HL-60 (cell line): ENCODE measurements around the gene CNDP1.

ENCODE experiments used
- DNase-seq, 2 experiments: peaks; one replicate each; pipeline ENCODE4 v3.0.0-alpha.2; 2010 to 2020; ENCODE audit warnings: low read depth in 1 of 2, low spot score in 1 of 2
- H3K27ac ChIP-seq: fragments of 250-450 bp; sonication (Bioruptor Pico); replicated peaks from 2 replicates; pipeline ENCODE4 v1.5.1; 2020; ENCODE audit warnings: mild to moderate bottlenecking, moderate library complexity
- H3K27me3 ChIP-seq: fragments of 250-450 bp; sonication (Bioruptor Pico); 2 replicates; pipeline ENCODE4 v1.5.1; 2021; ENCODE audit warnings: mild to moderate bottlenecking, moderate library complexity; ENCODE audit not compliant: insufficient read depth, poor library complexity, severe bottlenecking
- H3K4me3 ChIP-seq: replicated peaks from 2 replicates; pipeline ENCODE4 v1.5.1; 2011; ENCODE audit warnings: mild to moderate bottlenecking, control low read depth, low read length; ENCODE audit not compliant: insufficient read depth
- GABPA ChIP-seq: IDR thresholded peaks from 2 replicates; pipeline ENCODE4 v1.6.1; 2012; ENCODE audit warnings: low read depth
- POLR2AphosphoS5 ChIP-seq: IDR thresholded peaks from 2 replicates; pipeline ENCODE4 v1.6.1; 2012; ENCODE audit warnings: low read depth
- SPI1 ChIP-seq: IDR thresholded peaks from 2 replicates; pipeline ENCODE4 v1.6.1; 2012; ENCODE audit warnings: low read depth, mild to moderate bottlenecking, borderline replicate concordance
- TF ChIP-seq, protein P1 (sequence below): IDR thresholded peaks from 2 replicates; pipeline ENCODE4 v1.6.1; 2012; ENCODE audit warnings: low read depth; ENCODE audit not compliant: insufficient replicate concordance
- TF ChIP-seq, protein P2 (sequence below): IDR thresholded peaks from one replicate; pipeline ENCODE4 v1.5.1; 2011; ENCODE audit warnings: low read length, control low read depth, inconsistent platforms; ENCODE audit not compliant: insufficient read depth

CNDP1 gene

DNA sequence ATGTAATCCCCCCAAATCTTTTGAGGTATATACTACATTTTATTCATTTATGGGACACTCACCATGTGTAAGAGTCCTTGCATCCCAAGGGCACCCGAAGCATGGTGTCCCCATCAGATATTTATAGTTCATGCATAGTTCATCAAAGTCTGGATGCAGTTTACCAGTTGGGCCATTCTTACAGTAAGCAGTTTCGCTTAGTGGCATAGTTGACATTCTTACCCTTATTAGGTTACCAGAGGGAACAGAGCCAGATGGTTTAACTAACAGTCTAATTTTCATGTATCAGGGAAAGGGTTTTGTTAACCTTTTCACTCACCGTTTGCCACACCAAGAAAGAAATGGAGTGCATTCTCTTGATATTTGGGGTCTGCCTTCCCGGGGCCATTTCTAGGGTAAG, 70.5 kb downstream of the CNDP1 start:
- no peak for DNase-seq
- Histone ChIP-seq H3K27me3 (no peaks in the 10 kb centered on the region), H3K4me3 (no peak overlapping the region), H3K27ac (no peak overlapping the region)
- TF ChIP-seq, protein P1, sequence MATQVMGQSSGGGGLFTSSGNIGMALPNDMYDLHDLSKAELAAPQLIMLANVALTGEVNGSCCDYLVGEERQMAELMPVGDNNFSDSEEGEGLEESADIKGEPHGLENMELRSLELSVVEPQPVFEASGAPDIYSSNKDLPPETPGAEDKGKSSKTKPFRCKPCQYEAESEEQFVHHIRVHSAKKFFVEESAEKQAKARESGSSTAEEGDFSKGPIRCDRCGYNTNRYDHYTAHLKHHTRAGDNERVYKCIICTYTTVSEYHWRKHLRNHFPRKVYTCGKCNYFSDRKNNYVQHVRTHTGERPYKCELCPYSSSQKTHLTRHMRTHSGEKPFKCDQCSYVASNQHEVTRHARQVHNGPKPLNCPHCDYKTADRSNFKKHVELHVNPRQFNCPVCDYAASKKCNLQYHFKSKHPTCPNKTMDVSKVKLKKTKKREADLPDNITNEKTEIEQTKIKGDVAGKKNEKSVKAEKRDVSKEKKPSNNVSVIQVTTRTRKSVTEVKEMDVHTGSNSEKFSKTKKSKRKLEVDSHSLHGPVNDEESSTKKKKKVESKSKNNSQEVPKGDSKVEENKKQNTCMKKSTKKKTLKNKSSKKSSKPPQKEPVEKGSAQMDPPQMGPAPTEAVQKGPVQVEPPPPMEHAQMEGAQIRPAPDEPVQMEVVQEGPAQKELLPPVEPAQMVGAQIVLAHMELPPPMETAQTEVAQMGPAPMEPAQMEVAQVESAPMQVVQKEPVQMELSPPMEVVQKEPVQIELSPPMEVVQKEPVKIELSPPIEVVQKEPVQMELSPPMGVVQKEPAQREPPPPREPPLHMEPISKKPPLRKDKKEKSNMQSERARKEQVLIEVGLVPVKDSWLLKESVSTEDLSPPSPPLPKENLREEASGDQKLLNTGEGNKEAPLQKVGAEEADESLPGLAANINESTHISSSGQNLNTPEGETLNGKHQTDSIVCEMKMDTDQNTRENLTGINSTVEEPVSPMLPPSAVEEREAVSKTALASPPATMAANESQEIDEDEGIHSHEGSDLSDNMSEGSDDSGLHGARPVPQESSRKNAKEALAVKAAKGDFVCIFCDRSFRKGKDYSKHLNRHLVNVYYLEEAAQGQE: no peak
- no peak for TF ChIP-seq SPI1

DNA sequence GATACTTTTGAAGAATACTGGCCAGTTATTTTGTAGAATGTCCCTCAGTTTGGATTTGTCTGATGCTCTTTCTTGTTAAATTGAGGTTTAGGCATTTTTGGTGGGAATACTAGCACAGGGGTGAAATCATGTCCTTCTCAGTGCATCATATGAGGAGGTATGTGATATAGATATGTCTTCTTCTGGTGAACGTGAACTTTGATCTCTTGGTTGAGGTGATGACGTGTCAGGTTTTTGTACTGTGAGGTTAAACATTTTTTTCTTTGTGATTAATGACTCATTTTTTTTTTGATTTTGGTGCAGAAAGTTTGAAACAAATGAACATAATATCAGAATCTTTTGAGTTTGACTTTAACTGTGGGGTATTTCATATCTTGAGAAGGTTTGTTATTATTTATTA, 74.4 kb downstream of the CNDP1 start:
- TF ChIP-seq, protein P2, sequence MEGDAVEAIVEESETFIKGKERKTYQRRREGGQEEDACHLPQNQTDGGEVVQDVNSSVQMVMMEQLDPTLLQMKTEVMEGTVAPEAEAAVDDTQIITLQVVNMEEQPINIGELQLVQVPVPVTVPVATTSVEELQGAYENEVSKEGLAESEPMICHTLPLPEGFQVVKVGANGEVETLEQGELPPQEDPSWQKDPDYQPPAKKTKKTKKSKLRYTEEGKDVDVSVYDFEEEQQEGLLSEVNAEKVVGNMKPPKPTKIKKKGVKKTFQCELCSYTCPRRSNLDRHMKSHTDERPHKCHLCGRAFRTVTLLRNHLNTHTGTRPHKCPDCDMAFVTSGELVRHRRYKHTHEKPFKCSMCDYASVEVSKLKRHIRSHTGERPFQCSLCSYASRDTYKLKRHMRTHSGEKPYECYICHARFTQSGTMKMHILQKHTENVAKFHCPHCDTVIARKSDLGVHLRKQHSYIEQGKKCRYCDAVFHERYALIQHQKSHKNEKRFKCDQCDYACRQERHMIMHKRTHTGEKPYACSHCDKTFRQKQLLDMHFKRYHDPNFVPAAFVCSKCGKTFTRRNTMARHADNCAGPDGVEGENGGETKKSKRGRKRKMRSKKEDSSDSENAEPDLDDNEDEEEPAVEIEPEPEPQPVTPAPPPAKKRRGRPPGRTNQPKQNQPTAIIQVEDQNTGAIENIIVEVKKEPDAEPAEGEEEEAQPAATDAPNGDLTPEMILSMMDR: no peak
- H3K4me3 ChIP-seq: no peak overlapping the region
- no peak for DNase-seq
- no peaks in the 10 kb centered on the region for H3K27me3 ChIP-seq
- no peak overlapping the region for H3K27ac ChIP-seq

DNA sequence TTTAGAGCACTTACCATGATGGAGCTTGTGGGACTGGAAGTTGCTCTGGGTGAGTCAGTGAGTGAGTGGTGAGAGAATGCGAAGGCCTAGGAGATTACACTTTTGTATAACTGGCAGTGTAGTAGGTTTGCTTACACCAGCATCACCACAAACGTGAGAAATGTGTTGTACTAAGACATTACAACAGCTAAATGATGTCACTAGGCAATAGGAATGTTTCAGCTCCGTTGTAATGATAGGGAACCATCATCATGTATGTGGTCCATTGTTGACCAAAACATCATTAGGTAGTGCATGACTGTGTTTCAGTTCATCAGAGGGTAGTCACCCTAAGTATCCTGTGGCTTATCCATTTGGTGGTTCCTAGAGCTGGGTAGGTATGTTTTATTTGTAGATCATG, 75.2 kb downstream of the CNDP1 start:
- no peaks in the 10 kb centered on the region for H3K27me3 ChIP-seq
- DNase-seq: no peak
- TF ChIP-seq POLR2AphosphoS5 (no peak), SPI1 (no peak)
- TF ChIP-seq, protein P1: no peak
- H3K27ac ChIP-seq: no peak overlapping the region; the same call in 1 of the 2 replicates
- no peak overlapping the region for H3K4me3 ChIP-seq

DNA sequence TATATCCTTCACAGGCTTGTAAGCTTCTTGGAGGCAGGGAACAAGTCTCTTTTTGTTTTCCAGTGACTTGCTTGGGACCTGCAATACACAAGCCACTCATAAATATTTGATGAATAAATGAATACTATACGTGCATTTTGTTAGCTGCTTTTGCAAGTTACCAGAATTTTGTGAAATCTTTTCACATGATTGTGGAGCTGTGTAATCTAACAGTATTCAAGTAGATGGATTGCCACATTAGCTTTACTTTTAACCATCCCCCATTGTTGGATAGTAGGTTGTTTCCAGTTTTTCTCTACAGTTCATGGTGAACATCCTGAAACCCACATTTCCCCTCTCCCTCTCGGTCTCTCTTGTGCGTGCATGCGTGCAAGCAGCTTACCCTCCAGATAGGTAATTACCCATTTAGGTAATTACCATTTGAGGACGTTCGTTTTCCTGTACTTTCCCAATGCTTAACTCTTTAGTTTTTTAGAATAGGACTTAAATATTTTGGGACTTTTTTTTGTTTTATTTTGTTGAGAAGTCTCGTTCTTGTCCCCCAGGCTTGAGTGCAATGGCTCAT, 75.8 kb downstream of the CNDP1 start:
- Histone ChIP-seq H3K27me3 (no peaks in the 10 kb centered on the region), H3K4me3 (no peak overlapping the region), H3K27ac (no peak overlapping the region; the same call in 1 of the 2 replicates)
- TF ChIP-seq, protein P2: no peak
- TF ChIP-seq SPI1 (no peak), GABPA (no peak), POLR2AphosphoS5 (no peak)
- TF ChIP-seq, protein P1: no peak
- DNase-seq: no peak
